Fibroblast of upper back skin (primary cell): ENCODE measurements around the gene SLC25A40.
"Not testable (repeated sequence)": the region's sequence is repeated elsewhere in the genome, so short reads cannot be mapped to it uniquely, and the experiment has no call there.

Experiments
- DNase-seq: peaks from one replicate; pipeline ENCODE4 v3.0.0-alpha.2; 2013

SLC25A40 gene, protein sequence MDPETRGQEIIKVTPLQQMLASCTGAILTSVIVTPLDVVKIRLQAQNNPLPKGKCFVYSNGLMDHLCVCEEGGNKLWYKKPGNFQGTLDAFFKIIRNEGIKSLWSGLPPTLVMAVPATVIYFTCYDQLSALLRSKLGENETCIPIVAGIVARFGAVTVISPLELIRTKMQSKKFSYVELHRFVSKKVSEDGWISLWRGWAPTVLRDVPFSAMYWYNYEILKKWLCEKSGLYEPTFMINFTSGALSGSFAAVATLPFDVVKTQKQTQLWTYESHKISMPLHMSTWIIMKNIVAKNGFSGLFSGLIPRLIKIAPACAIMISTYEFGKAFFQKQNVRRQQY

DNA sequence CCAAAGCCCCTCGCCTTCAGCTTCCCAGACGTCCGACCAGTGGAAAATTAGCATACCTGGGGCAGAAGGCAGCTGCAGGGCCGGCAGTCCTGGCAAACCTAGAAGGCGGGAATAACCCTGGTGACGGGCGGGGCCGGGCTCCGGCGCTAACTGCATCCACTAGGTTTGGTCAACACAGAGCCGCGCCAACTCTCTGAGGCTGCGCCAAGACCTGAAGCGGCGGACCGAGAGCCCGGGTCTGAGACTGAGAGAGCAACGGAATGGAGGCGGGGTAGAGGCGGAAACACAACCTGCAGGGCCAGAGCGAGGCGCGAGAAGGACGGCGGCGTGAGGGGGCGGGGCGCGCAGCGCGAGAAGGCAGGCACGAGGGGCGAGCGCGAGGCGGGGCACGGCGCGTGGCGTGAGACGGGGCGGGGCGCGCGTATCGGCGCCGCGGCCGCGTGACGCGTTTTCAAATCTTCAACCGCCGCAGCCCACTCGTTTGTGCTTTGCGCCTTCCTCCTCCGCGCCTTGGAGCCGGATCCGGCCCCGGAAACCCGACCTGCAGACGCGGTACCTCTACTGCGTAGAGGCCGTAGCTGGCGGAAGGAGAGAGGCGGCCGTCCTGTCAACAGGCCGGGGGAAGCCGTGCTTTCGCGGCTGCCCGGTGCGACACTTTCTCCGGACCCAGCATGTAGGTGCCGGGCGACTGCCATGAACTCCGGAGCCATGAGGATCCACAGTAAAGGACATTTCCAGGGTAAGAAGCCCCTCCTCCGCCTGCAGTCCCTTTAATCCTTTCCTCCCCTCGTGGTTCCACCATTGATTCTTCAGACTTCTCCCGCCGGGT, at the start of gene SLC25A40, which contains the start of gene DBF4:
SLC25A40 (minus strand) TSS at position 321 of the 829 bp plus-strand sequence. CDS start 17,633 bp downstream, outside the sequence.
DBF4 (plus strand) TSS at position 454 of the 829 bp plus-strand sequence; CDS start at position 694, 240 bp downstream.
- peak; percentile 93 for DNase-seq

DNA sequence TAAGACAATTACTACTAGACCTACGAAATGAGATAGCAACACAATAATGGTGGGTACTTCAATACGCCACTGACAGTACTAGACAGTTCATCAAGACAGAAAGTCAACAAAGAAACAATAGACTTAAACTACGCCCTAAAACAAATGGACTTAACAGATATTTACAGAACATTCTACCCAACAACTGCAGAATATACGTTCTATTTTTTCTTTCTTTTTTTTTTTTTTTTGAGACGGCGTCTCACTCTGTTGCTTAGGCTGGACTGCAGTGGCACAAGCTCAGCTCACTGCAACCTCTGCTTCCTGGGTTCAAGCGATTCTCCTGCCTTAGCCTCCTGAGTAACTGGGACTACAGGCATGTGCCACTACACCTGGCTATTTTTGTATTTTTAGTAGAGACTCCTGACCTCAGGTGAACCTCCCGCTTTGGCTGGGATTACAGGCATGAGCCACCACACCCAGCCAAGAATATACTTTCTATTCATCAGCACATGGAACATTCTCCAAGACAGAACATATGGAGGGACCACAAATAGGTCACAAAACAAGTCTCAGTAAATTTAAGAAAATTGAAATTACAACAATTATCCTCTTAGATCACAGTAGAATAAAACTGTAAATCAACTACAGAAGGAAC, 46.7 kb upstream of the SLC25A40 start:
- DNase-seq, result not testable (repeated sequence)

- DNase-seq, result no peak
These were observed 44.4 kb upstream of the SLC25A40 start for GRCh38 chr7:87920578-87920977.

GRCh38 chr7:87919875-87920274, 43.7 kb upstream of the SLC25A40 start:
- no peak for DNase-seq

- no peak for DNase-seq
These were observed 42.6 kb upstream of the SLC25A40 start for GRCh38 chr7:87918740-87919139.

- DNase-seq, result no peak
These were observed 36.0 kb upstream of the SLC25A40 start for GRCh38 chr7:87912121-87912520.

DNA sequence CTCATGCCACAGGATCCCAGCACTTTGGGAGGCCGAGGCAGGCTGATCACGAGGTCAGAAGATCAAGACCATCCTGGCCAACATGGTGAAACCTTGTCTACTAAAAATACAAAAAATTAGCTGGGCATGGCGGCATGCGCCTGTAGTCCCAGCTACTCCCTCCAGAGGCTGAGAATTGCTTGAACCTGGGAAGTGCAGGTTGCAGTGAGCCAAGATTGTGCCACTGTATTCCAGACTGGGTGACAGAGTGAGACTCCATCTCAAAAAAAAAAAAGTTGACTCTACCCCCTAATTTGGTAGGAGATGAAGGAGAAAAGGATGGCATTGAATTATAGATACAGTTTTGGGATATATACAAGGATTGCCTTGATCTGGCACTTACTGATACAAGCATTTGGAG, 32.7 kb upstream of the SLC25A40 start:
- DNase-seq, result not testable (repeated sequence)

- peak; percentile 24 for DNase-seq
These were observed 31.2 kb upstream of the SLC25A40 start for GRCh38 chr7:87907136-87907906.

DNA sequence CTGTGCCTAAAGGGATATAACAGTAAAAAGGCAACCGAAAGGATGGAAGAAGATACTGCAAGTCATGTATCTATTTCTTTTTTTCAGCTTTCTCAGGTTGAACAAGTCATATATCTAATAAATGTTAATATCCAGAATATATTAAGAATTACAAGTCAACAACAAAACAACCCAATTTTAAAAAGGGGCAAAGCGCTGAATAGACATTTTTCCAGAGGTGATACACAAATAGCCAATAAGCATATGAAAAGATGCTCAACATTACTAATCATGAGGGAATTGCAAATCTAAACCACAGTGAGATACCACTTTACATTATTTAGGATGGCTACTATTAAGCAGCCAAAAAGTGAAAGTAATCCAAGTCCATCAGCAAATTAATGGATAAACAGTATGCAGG, 23.1 kb upstream of the SLC25A40 start:
- DNase-seq, result no peak

DNA sequence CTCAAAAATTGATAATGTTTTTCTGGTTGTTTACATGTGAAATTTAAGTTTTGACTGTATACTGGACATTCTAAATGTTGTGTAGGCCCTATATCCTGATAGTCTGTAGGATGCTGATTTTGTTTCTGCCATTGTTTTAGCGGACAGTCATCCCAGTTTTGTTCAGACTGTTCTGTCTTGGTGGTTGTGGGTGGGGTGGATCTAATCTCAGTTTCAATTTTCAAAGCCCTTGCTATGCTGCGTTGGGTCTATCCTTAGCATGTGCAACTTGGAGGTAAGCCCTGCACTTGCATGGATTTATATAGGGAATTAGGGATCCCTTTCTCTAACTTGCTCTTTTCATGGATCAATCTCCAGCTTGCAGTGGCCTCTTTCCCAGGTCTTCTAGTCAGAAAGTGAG, 19.2 kb upstream of the SLC25A40 start:
- no peak for DNase-seq

GRCh38 chr7:87886875-87887274, 10.7 kb upstream of the SLC25A40 start:
- peak; percentile 53 for DNase-seq

- DNase-seq, result no peak
These were observed 8.9 kb upstream of the SLC25A40 start for GRCh38 chr7:87885018-87885417.

GRCh38 chr7:87882151-87882937, 6.2 kb upstream of the SLC25A40 start:
- no peak for DNase-seq

DNA sequence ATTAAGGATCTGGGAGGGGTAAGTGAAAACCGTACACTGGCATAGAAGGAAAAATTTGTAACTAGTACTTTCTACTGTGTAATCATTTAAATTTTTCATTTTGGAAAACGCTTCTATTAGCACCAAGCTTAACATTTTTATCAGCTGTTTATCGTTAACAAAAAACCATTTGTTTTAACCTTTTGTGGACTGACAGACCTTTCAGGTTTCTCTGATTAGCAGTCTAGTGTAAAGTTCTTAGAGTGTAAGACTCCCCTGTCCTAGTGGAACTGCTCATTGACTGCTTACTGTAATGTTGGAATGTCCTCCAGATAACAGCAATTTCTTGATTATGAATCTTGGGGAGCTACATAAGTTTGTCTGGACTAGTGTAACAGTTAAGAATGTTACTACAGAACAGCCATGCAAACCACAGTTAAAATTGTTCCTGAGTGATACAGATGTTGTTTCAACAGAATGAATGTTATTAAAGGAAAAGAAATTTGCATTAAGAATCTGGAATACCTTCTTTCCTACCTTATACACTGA, 2.1 kb upstream of the SLC25A40 start:
- DNase-seq, result peak; percentile 25

DNA sequence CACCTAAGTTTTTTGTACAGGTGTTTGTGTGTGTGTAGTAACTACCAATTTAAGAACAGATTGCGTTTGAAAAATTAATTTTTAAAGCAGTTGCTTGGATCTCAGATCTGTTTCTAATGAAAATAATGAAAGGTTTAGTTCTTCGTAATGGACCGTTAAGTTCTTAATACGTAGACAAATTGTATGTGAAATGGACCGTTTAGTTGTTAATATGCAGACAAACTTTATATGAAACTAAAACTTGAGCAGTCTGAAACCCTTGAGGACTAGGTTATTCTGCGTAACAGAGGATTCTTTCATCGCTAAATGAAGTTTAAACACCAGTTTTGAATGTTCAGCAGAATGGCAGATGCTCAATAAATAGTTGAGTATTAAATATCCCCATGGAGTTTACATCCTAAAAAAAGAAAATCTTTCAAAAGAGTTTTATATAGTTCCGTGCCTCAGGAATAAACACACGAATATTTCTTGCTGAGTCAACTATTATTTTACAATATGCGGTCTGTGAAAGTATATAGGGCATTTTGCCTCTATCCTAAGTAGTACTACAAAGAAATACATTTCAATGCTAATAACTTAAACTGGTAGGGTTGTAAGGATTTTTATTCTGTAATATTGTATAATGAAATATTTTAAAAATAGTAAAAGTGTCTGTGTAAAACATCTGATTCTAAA, 1.3 kb upstream of the SLC25A40 start:
- no peak for DNase-seq

DNA sequence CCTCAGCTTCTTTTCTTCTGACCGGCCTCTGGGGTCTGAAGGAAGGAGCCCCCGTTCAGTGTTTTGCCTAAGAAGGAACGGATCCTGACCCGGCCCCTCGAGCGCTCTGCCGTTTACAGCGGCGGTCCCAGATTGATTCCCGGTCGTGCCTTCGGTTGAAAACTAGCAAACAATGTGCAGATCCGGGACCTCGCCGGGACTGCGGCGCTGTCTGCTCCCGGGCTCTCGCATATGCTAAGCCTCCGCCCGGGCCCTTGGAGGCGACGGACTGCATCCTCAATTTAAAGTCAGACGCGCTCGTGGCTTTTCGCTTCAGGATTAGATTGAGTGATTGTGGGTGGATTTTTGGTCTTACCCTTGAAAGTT, 692 bp upstream of the SLC25A40 start:
- peak; percentile 52 for DNase-seq

DNA sequence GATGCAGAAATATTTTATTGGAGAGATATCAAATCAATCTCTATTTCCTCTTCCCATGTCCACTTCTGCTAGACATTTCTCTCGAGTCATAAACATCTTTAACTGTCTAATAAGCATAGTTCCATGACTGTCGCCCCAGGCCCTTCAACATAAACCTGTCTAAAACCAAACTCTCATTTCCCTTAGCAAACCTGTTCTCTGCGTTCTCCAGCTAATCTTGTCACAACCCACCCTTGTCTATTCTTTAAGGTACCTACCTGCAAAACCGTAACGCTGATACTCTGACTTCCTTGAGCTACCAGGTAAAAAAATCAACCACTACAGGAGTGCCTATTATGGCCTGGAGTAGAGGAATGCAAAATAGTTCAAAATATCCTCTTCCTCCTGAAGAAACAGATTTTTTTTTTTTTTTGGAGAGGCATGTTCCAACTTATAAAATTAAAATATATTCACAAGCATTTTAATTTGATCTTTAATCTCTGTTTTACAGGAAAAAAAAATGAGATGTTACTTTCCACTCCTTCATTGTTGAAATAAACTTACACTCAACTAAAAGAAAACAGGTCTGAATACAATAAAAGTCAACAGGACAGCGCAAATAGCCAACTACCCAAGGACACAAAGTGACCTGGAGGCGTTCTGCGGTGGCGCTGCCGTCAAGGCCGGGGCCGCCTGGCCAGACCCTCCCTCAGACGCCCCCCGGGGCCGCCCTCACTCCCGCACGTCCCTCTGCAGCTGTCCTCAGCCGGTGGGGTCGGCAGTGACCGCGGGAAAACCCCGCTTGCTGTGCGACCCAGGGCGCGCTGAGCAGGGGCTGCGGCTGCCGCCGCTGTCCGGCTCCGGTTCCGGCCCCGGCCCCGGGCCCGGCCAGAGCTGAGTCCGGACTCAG, 765 bp downstream of the SLC25A40 start:
- DNase-seq, result no peak

GRCh38 chr7:87874066-87874465, 2.1 kb downstream of the SLC25A40 start:
- no peak for DNase-seq

- not testable (repeated sequence) for DNase-seq
These were observed 2.8 kb downstream of the SLC25A40 start for GRCh38 chr7:87873328-87873727.

GRCh38 chr7:87872346-87872745, 3.8 kb downstream of the SLC25A40 start:
- no peak for DNase-seq
